Measurements from ENCODE around the gene CAP1. TPM values are rescaled to one million over a fixed set of nuclear protein-coding genes. Genes with fewer than 3 reads are reported as not detected.

CAP1 gene
- total RNA-seq, 4 donors from 2014 or later = 81.0 to 290 (median 238) TPM

GRCh38 chr1:40020447-40021085 lies 20.0 kb upstream of the CAP1 start:
- H3K4me3 ChIP-seq = no peak overlapping the region
- no peak for TF ChIP-seq POLR2A (IDR thresholded peaks at IDR 0.05)
- TF ChIP-seq POLR2AphosphoS5 (IDR thresholded peaks at IDR 0.05) = no peak
- TF ChIP-seq EP300 (IDR thresholded peaks at IDR 0.05; ENCODE audit: low read depth) = no peak
- no peak for TF ChIP-seq CTCF (IDR thresholded peaks at IDR 0.05)
- DNase-seq = no peak
- H3K27ac ChIP-seq = no peak overlapping the region
- no peaks in the 10 kb centered on the region for H3K4me1 ChIP-seq
- intact Hi-C loops (cut with DNase I; ENCODE audit: low total_unique reads) (no loop called here), in situ Hi-C loops (cut with MboI; ENCODE audit: low pct_ligation_motif_present in 1 of 4, low pct_unique_long_range_greater_than_20kb in 1 of 4, low sequenced_read_pairs in 3 of 4) (no loop called here)
- 50 to 56% methylated on average over 2 to 4 of the region's 4 CpGs for WGBS, 2 donors (ENCODE audit: low coverage in 1 of 2)
- H3K27me3 ChIP-seq = no peaks in the 10 kb centered on the region
- no peaks in the 10 kb centered on the region for H3K36me3 ChIP-seq
- peaks cover 0 to 4% of the 10 kb centered on the region in 2 donors for H3K9me3 ChIP-seq

- in situ Hi-C loops (cut with MboI; ENCODE audit: low pct_ligation_motif_present in 1 of 4, low pct_unique_long_range_greater_than_20kb in 1 of 4, low sequenced_read_pairs in 3 of 4) = no loop called here
- Histone ChIP-seq H3K27me3 (no peaks in the 10 kb centered on the region), H3K9me3 (peaks cover 3 to 4% of the 10 kb centered on the region in 2 donors), H3K27ac (no peak overlapping the region), H3K36me3 (no peaks in the 10 kb centered on the region), H3K4me3 (no peak overlapping the region), H3K4me1 (peaks cover 0 to 2% (median 0%) of the 10 kb centered on the region in 4 donors)
- no peak for DNase-seq
- TF ChIP-seq EP300 (IDR thresholded peaks at IDR 0.05; ENCODE audit: low read depth) (no peak), CTCF (IDR thresholded peaks at IDR 0.05) (no peak), POLR2A (IDR thresholded peaks at IDR 0.05) (no peak), POLR2AphosphoS5 (IDR thresholded peaks at IDR 0.05) (no peak)
- WGBS, 2 donors (ENCODE audit: low coverage in 1 of 2) = 88% methylated on average over 4 of the region's 4 CpGs
- intact Hi-C loops (cut with DNase I; ENCODE audit: low total_unique reads) = no loop called here
Observed at GRCh38 chr1:40023379-40023944, 17.1 kb upstream of the CAP1 start.

DNA sequence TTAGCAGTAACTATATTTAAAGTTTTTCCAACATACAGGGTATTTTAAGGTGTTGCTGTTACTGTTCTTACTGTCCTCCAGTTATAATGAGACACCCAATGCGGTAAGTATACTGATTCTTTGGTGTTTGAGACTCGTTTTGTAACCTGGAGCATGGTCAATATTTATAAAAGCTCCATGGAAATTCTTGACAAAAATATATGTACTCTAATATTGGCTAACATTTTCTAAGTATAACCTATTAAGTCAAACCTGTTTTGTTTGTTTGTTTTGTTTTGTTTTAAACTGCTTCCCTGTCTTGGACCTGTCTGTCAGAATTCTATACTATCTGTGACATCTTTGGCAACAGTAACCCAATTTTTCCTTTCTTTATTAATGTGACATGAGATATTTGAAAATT lies 15.9 kb upstream of the CAP1 start:
- Histone ChIP-seq H3K36me3 (no peaks in the 10 kb centered on the region), H3K27me3 (no peaks in the 10 kb centered on the region), H3K27ac (no peak overlapping the region), H3K4me1 (peaks cover 0 to 10% (median 7%) of the 10 kb centered on the region in 4 donors), H3K4me3 (no peak overlapping the region), H3K9me3 (peaks cover 3 to 4% of the 10 kb centered on the region in 2 donors)
- intact Hi-C loops (cut with DNase I; ENCODE audit: low total_unique reads) = no loop called here
- WGBS, 2 donors (ENCODE audit: low coverage in 1 of 2) = 85 to 86% methylated on average over 2 of the region's 2 CpGs
- no peak for DNase-seq
- TF ChIP-seq POLR2AphosphoS5 (IDR thresholded peaks at IDR 0.05) (no peak), EP300 (IDR thresholded peaks at IDR 0.05; ENCODE audit: low read depth) (no peak), CTCF (IDR thresholded peaks at IDR 0.05) (no peak), POLR2A (IDR thresholded peaks at IDR 0.05) (no peak)
- in situ Hi-C loops (cut with MboI; ENCODE audit: low pct_ligation_motif_present in 1 of 4, low pct_unique_long_range_greater_than_20kb in 1 of 4, low sequenced_read_pairs in 3 of 4) = no loop called here

- intact Hi-C loops (cut with DNase I; ENCODE audit: low total_unique reads) (no loop called here), in situ Hi-C loops (cut with MboI; ENCODE audit: low pct_ligation_motif_present in 1 of 4, low pct_unique_long_range_greater_than_20kb in 1 of 4, low sequenced_read_pairs in 3 of 4) (no loop called here)
- Histone ChIP-seq H3K4me3 (no peak overlapping the region), H3K9me3 (peaks cover 3 to 4% of the 10 kb centered on the region in 2 donors), H3K27me3 (no peaks in the 10 kb centered on the region), H3K27ac (no peak overlapping the region), H3K36me3 (no peaks in the 10 kb centered on the region), H3K4me1 (peaks cover 0 to 38% (median 12%) of the 10 kb centered on the region in 4 donors)
- TF ChIP-seq CTCF (IDR thresholded peaks at IDR 0.05) (no peak), EP300 (IDR thresholded peaks at IDR 0.05; ENCODE audit: low read depth) (no peak), POLR2A (IDR thresholded peaks at IDR 0.05) (no peak), POLR2AphosphoS5 (IDR thresholded peaks at IDR 0.05) (no peak)
- DNase-seq = no peak
Observed at GRCh38 chr1:40027647-40028046, 12.9 kb upstream of the CAP1 start.

All from transverse colon (tissue), 4 donors.